ENCODE data around the gene FAAP100. TPM values are rescaled to one million over a fixed set of nuclear protein-coding genes. Genes with fewer than 3 reads are reported as not detected.

Gene FAAP100
- total RNA-seq, 1 donor from 2014 or later: 37.2 TPM

DNA sequence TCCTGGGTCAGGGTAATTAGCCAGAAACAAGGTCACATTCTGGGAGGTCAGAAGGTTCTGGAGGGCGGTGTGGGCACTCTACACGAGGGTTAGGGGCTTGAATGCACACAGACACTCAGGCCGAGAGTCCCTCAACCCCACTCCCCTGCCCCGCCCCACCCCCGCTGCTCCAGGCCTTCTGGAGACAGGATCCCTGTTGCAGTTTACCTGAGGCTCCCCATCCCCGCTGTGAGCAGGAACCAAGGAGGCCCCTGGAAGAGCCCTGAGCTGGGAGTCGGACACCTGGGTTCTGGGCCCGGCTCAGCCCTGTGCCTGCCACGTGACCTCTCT lies 35.2 kb downstream of the FAAP100 start:
- Mint-ChIP-seq H3K36me3 (peaks cover 2% of the 10 kb centered on the region), H3K4me1 (peaks cover 33% of the 10 kb centered on the region), H3K27me3 (ENCODE audit: low read depth) (peaks cover 13% of the 10 kb centered on the region), H3K27ac (no peak overlapping the region), H3K9me3 (no peaks in the 10 kb centered on the region), H3K4me3 (peak overlapping the region; percentile 83)
- DNase-seq (ENCODE audit: low spot score in 2 of 2, unreplicated experiment in 2 of 2): no peak
- TF ChIP-seq, protein P1, sequence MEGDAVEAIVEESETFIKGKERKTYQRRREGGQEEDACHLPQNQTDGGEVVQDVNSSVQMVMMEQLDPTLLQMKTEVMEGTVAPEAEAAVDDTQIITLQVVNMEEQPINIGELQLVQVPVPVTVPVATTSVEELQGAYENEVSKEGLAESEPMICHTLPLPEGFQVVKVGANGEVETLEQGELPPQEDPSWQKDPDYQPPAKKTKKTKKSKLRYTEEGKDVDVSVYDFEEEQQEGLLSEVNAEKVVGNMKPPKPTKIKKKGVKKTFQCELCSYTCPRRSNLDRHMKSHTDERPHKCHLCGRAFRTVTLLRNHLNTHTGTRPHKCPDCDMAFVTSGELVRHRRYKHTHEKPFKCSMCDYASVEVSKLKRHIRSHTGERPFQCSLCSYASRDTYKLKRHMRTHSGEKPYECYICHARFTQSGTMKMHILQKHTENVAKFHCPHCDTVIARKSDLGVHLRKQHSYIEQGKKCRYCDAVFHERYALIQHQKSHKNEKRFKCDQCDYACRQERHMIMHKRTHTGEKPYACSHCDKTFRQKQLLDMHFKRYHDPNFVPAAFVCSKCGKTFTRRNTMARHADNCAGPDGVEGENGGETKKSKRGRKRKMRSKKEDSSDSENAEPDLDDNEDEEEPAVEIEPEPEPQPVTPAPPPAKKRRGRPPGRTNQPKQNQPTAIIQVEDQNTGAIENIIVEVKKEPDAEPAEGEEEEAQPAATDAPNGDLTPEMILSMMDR (IDR thresholded peaks at IDR 0.05; ENCODE audit: unreplicated experiment): no peak

DNA sequence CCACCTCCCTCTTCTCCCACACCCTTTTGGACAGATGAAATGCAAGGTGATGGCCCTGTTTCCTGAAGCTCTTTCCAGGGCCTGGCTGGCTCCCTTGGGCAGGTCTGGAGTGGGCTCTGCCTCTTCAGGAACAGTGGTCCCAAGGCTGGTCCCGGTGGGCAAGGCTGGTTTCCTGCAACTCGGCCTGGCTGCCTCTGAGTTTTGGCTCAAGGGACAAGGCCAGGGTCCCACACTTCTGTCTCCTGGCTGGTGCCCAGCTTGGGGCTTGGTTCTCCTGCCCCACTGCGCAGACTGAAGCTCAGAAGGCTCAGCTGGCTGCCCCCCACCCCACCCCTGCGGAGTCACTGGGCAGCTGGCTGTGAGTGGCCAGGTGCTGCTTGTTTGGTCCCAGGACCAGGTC lies 35.7 kb downstream of the FAAP100 start:
- peaks cover 10% of the 10 kb centered on the region for H3K27me3 Mint-ChIP-seq (ENCODE audit: low read depth)
- peak overlapping the region; percentile 83 for H3K4me3 Mint-ChIP-seq
- DNase-seq (ENCODE audit: low spot score in 2 of 2, unreplicated experiment in 2 of 2): no peak
- H3K4me1 Mint-ChIP-seq: peaks cover 33% of the 10 kb centered on the region
- H3K27ac Mint-ChIP-seq: peak overlapping the region; percentile 61
- TF ChIP-seq, protein P1 (IDR thresholded peaks at IDR 0.05; ENCODE audit: unreplicated experiment): no peak
- peaks cover 8% of the 10 kb centered on the region for H3K36me3 Mint-ChIP-seq
- H3K9me3 Mint-ChIP-seq: no peaks in the 10 kb centered on the region

DNA sequence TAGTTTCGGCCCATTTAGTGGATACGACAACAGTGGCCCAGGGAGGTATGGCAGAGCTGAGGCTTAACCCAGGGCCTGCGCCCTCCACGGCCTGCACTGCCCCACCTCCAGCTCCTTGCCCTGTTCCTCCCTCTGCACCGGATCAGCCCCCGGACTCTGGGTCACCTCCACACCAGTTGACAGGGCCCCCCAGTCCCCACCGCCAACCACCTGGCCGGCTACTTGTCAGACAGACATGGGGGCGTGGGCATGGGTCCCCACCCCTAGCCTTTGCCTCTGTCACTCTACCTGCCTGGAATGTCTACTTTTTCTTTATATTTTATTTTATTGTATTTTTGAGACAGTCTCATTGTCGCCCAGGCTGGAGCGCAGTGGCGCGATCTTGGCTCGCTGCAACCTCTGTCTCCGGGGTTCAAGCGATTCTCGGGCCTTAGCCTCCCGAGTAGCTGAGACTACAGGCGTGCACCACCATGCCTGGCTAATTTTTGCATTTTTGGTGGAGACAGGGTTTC lies 36.6 kb downstream of the FAAP100 start:
- H3K27ac Mint-ChIP-seq: peak overlapping the region; percentile 96
- H3K4me1 Mint-ChIP-seq: peaks cover 32% of the 10 kb centered on the region
- peak overlapping the region; percentile 83 for H3K4me3 Mint-ChIP-seq
- TF ChIP-seq, protein P1 (IDR thresholded peaks at IDR 0.05; ENCODE audit: unreplicated experiment): no peak
- H3K9me3 Mint-ChIP-seq: no peaks in the 10 kb centered on the region
- peaks cover 7% of the 10 kb centered on the region for H3K27me3 Mint-ChIP-seq (ENCODE audit: low read depth)
- DNase-seq (ENCODE audit: low spot score in 2 of 2, unreplicated experiment in 2 of 2): no peak
- peaks cover 16% of the 10 kb centered on the region for H3K36me3 Mint-ChIP-seq

DNA sequence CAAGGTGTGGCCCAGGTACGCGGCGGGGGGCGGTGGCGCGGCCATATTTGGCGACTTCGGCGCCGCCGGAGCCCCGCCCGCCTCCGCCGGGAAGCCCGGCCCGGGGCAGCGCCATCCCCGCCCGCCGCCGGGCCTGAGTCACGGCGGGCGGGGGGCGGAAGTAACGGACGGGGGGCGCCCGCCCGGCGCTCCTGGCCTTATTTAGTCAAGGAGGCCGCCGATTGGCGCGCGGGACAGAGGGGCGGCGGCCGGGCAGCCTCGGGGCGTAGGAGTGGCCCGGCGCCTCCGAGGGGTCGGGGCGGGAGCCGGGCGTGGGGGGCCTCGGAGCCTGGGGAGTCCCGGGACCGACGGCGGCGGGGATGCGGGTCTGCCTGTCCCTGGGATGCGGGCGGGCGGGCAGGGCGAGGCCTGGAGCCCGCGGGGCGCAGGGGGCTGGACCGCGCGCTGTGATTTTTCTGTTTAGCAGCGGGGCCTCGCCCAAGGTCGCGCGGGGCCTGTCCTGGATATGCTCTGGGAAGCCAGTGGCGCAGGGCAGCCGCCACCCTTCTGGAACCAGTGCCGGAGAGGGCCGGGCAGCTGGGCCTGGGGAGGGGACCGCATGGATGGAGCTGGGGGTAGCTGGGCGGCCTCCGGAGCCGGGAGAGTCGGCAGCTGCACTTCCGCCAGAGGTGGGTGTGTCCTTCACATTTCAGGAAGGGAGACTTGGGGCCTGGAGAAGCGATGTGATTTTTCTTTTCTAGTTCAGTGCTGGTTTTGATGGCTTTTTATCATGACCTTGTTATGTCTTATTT lies 37.2 kb downstream of the FAAP100 start:
- Mint-ChIP-seq H3K27me3 (ENCODE audit: low read depth) (peaks cover 4% of the 10 kb centered on the region), H3K4me1 (peaks cover 32% of the 10 kb centered on the region), H3K27ac (peak overlapping the region; percentile 96), H3K9me3 (no peaks in the 10 kb centered on the region), H3K4me3 (peak overlapping the region; percentile 83), H3K36me3 (peaks cover 23% of the 10 kb centered on the region)
- DNase-seq (ENCODE audit: low spot score in 2 of 2, unreplicated experiment in 2 of 2): peak; percentile 66 to 78
- TF ChIP-seq, protein P1 (IDR thresholded peaks at IDR 0.05; ENCODE audit: unreplicated experiment): no peak

DNA sequence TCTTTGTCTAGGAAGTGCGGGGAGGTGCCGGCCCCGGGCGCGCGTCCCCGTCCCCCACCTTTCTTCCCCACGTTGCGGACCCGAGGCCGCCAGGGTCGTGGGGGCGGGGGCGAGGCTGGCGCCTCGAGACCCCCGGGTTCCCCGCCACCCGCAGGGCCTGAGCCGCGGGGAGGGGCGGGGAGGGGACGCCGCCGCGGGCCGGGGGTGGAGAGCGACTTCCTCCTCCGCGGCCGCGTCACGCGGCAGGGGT lies 37.7 kb downstream of the FAAP100 start:
- TF ChIP-seq, protein P1 (IDR thresholded peaks at IDR 0.05; ENCODE audit: unreplicated experiment): no peak
- Mint-ChIP-seq H3K36me3 (peaks cover 28% of the 10 kb centered on the region), H3K4me1 (peaks cover 38% of the 10 kb centered on the region), H3K27ac (peak overlapping the region; percentile 93), H3K4me3 (peak overlapping the region; percentile 77), H3K9me3 (no peaks in the 10 kb centered on the region), H3K27me3 (ENCODE audit: low read depth) (peaks cover 4% of the 10 kb centered on the region)
- DNase-seq (ENCODE audit: low spot score in 2 of 2, unreplicated experiment in 2 of 2): no peak
